ENCODE data around the gene LETM1.

Gene LETM1

DNA sequence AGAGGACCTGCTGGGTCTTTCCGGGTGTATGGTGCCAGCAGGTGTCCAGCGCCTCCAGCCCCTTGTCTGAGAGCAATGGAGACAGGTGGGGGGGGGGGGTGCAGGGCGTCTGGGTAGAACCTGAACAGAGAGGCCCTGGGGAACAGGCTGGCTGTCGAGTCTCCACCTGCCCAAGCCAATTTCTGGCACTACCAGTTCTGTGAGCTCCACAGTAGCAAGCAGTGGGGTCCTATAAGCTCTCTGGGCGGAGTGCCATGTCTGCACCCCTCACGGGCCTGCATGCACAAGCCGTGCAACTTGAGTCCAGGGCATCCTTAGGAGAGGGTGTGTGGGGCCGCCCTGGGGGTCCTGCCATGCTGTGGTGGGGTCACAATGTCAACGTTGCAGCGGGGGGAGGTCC is 72.9 kb downstream of the LETM1 start:
- in situ Hi-C loops (cut with MboI; ENCODE audit: low sequenced_read_pairs), result no loop called here

DNA sequence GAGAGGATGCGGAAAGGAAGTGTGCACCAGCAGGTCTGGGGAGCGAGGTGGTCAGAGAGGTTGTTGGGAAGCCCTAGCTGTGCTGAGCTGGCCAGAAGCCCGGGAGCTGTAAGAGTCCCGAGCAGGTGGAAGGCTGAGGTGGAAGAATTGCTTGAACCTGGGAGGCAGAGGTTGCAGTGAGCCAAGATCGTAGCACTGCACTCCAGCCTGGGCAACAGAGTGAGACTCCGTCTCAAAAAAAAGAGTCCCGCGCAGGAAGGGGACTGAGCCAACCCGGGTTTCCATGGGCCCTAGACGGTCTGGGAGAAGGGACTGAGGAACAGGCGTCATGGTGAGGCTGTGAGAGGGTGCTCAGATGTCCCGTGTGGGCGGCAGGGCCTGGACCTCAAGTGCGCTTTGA is 75.5 kb downstream of the LETM1 start:
- in situ Hi-C loops (cut with MboI; ENCODE audit: low sequenced_read_pairs), result no loop called here

DNA sequence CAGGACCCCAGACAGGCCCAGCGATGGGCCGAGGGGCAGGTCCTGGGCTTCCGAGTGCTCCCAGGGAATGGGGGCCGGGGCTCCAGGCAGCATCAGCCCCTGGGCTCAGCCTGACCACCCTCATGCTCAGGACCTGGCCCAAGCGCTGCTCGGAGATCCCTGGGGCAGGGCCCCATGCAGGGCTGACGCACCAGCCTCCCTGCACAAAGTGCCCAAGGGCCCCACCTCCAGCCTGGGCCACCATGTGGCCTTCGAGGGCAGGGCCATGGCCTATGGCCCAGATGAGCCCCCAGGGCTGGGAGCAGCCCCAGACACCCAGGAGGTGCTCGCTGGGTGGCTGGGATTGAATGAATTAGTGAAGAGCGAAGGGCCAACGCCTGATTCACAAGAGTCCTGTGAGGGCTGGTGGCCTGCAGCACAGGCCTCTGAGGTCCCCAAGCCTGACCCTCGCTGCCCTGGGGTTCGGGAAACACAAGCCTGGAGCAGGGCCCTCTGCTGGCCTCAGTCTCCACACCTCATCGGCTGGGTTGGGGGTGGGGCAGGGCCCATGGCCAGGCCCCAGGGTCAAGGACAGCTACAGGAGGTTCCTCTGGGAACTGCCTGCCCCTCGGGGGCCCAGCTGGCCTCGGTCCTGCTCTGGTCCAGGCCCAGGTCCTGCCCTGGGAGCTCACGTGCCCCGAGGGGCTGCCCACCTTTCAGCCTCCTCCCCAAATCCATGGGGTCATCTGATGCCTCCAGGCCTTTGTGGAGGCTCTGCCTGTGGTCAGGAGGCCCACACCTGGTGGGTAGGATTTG is 76.2 kb downstream of the LETM1 start:
- in situ Hi-C loops (cut with MboI; ENCODE audit: low sequenced_read_pairs), result no loop called here

DNA sequence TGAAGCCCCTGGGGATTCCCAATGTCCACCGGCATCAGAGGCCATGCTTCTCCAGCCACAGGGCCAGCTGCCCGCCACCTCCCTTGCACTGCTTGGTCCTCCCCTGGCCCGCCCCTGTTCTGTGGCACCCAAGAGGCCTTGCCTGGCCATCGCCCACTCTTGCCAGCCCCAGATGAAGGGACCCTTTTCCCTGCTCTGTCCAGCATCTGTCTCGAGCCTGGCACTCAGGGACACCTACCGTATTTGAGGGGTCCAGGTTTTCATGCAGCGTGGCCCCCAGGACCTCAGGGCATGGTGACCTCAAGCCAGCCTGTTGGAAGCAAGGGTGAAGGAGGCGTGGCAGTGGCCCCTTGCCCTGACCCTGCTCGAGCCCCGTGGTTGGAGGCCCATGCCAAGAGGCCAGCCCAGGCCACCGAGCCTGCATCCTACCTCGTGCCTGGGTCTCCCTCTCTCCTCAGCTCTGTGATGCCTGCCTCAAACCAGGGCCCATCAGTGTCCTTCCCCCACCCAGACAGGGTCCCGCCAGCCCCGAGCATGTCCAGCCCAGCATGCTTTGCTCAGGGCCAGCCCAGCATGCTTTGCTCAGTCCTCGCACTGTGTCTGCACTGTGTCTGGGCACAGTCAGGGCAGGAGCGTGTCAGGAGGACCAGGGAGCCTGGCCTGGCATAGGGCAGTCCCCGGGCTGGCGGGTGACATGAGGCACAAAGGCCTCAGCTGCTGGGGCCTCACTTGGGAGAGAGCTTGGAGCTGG is 77.1 kb downstream of the LETM1 start:
- in situ Hi-C loops (cut with MboI; ENCODE audit: low sequenced_read_pairs), result no loop called here

DNA sequence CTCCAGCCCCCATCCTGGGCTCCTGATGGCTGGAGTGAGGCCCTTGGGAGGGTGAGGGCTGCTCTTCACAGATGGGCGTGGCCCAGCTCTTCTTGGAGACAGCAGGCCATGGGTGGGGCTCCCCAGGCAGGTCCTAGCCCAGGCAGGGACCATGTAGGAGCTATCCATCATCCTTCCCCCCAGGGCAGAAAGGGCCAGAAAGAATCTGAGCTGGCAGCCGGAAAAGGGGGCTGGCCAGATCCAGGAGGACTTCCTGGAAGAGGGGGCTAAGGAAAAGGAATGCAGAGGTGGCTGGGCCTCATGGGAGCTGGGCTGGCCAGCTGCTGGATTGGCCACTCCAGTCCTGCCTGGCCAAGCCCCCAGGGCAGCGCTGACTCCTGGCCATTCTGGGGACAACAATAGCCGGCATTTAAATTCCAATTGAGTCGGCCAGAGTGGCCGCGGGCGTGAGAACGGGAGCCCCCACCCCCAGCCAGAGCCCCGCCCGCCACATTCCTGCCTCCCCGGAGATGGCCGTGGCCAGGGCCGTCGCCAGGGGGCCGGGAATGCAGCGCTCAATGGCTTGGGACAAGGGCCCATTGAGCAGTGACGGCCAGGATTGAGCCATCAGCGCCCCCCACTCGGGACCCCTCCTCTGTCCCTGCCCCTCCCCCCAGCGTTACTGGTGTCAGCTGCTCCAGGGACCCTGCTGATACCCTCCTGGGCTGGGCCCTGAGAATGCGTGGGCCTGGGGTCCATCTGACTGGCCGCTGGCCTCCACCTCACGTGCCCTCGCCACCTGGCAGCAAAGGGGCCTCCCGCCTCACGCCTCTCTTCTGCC is 77.9 kb downstream of the LETM1 start:
- in situ Hi-C loops (cut with MboI; ENCODE audit: low sequenced_read_pairs), result no loop called here

DNA sequence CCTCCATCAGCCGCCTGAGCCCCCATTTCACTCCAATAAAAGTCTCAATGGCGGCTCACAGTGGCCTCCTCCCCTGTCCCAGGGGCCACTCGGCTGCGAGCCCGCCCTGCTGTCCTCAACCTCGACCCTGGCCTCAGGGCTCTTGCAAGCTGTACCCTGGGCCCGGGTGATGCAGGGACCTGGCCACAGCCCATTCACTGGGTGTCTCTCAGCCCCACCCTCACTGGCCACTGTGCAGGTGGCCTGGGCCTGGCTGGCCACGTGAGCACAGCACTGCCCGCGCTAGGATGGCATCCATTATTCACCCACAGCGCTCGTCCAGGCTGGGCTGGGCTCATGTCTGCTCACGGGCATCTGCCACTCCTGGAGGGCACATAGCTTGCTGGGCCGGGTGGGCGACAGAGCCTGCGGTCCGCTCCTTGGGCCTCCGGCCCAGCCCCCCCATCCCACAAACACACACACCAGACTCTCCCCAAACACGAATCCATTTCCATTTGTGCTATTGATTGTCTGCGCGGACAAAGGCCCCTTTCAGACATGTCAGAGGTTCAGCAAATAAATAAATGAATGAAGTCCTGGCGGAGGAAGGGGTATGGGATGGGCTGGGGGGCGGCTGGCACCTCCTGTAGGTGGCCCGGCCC is 79.3 kb downstream of the LETM1 start:
- in situ Hi-C loops (cut with MboI; ENCODE audit: low sequenced_read_pairs), result no loop called here

DNA sequence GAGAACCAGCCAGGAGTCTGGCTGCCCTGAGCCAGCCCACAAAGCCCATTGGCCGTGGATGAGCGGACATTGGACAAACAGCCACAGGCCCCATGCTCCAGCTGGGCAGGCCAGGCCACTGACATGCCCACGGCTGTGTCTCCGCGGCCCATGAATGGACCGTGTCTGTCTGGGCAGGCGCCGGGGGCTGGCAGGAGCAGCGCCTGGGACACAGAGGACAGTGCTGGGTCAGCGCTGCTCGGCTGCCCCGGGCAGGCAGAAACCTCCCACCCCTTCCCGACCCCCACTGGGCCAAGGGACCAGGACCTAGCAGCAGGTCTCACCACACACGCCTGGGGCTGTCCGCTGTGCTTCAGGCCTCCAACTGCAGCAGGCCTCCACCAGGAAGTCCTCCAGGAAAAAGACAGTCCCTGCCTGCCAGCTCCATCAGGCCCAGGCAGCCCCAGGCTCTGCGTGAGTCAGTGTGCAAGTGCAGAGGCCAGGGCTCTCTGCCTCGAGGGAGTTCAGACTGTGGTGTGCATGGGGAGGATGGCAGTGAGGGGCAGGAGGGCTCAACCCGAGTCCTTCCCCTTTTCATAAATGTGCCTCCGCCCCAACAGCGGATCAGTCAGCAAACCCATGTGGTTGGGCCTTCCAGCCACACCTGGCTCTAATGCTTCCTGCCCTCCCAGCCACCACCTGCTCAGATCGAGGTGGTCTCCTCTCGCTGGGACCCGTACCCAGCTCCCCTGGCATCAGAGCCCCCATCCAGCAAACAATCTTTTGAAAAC is 80.0 kb downstream of the LETM1 start:
- in situ Hi-C loops (cut with MboI; ENCODE audit: low sequenced_read_pairs), result no loop called here

DNA sequence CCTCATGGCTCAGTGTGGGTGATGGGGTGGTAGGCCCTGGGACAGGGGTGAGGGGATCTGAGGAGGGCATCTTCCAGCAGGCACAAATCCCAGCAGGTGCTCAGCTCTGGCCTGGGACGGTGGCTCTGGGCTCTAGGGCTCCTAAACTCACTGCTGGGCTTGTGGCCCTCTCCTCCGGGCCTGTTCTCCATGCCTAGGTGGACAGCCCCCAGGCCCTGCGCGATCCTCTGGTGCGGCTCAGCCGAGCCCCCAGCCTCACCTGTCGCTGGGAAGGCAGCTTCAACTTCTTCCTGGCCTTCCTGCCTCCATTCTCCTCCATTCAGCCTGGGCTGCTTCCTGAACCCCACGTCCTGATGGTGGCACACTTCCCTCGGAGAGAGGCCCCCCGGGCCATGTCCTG is 82.2 kb downstream of the LETM1 start:
- in situ Hi-C loops (cut with MboI; ENCODE audit: low sequenced_read_pairs), result no loop called here

DNA sequence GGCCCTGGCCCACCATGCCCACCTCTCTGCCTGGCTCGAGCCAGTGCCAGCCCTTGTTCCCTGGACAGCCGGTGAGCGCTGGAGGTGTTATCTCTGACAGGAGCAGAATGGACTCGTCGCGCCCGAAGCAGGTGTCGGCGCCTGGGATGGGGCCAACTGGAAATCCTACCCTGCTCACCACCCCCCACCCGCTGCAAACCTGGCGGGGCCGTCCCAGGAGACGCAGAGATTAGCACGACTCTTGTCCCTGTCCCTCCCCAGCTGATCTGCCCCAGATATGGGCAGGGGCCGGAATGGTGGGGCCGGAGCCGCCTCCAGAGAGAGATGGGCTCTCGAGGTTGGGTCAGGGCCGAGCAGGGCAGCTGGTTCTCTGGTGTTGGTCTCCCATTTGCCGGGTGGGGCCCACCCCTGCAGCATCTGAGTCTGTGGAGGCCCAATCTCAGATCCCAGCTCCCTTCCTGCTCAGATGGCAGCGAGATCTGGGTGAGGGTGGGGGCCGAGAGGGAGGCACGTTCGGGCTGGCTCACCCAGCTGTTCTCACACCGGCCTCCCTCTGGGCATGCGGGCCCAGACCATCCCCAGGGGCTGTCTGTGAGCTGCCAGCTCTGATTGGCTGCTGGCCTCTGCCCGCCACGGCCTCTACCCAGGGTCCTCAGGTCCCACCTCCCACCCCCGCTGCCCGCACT is 83.0 kb downstream of the LETM1 start:
- in situ Hi-C loops (cut with MboI; ENCODE audit: low sequenced_read_pairs), result no loop called here

DNA sequence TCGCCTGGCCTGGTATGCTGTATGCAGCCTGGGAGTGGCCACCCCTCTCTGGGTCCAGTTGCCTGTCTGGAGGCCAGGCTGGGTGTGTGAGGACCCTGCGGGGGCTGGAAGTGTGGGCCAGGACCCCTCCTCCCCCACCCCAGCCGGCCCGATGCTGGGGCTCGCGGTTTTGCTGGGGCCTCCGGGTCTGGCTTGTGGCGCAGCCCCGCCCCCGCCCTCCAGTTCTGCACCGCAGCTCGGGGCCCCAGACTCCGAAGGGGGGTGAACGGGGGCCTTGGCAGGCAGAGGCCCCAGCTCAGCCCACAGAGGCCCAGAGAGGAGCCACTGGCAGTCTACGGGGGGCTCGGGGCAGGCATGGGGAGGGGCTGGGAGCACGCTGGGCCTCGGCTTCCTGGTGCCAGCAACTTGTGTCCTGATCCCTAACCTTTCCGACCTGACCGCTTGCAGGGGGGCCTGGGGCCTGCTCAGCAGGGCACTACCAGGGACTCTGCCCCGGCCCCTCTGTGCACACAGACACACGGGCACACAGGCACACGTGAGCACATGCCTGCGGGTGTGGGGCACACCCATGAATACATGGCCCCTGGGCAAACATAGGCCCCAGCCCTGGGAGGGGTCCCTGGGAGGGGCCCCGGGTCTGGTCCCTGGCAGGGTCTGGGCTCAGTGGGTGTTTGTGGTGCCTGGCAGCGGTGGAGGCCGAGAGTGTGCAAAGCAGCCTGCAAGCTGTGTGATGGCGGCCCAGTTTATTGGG is 84.2 kb downstream of the LETM1 start:
- in situ Hi-C loops (cut with MboI; ENCODE audit: low sequenced_read_pairs), result no loop called here

DNA sequence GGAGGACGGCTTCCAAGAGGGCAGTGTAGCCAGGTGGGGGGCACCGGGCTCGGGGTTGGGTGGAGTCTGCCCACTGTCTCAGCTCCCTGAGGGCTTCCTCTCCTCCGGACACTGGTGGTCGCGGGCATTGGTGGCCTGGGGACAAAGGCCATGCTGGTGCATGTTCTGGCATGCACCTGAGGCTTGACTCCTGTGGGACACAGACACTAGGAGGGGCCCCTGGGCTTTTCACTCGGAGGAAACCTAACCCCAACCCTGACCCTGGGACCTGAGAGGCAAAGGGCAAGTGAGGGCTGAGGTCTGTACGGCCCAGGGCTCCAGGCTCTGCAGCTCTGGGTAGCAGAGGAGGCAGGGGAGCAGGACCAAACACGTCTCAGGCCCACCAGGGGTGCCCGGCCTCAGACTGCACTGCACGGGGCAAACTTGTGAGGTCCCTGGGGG is 85.1 kb downstream of the LETM1 start:
- in situ Hi-C loops (cut with MboI; ENCODE audit: low sequenced_read_pairs), result no loop called here

DNA sequence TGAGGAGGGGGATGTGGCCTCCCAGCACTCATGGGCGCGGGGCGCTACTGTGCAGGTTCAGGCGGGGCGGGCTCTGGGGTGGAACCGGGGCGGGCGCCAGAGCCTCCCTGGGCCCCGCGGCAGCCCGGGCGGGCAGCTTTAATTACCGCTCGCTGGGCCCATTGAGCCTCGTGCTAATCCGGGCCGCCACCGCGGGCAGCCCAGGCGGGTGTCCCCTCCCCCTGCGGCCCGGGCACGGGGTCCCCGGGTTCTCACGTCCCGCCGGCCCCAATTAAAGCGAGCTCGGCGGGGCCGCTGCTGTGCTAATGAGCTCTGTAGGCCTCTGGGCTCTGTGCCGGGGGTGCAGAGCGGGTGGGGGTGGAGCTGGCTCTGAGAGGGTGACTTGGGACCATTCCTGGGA is 85.7 kb downstream of the LETM1 start:
- in situ Hi-C loops (cut with MboI; ENCODE audit: low sequenced_read_pairs), result no loop called here

DNA sequence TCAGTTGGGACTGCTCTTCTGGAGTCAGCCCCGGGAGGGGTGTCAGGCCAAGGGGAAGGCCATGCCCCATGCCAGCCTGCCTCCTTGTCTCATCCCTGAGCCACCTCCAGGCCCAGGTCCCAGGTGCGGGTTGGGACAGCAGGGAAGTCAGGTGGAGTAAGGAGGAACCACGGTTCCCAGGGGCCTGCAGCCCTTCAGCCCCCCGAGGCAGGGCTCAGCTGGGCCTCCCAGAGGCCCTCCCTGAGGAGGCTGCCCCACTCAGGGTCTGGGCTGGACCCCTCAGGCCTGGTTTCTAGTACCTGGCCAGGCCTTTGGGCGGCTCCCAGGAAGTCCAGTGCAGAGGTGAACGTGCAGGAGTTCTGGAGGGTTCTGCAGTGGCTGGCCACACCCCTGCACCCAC is 86.3 kb downstream of the LETM1 start:
- in situ Hi-C loops (cut with MboI; ENCODE audit: low sequenced_read_pairs), result no loop called here

DNA sequence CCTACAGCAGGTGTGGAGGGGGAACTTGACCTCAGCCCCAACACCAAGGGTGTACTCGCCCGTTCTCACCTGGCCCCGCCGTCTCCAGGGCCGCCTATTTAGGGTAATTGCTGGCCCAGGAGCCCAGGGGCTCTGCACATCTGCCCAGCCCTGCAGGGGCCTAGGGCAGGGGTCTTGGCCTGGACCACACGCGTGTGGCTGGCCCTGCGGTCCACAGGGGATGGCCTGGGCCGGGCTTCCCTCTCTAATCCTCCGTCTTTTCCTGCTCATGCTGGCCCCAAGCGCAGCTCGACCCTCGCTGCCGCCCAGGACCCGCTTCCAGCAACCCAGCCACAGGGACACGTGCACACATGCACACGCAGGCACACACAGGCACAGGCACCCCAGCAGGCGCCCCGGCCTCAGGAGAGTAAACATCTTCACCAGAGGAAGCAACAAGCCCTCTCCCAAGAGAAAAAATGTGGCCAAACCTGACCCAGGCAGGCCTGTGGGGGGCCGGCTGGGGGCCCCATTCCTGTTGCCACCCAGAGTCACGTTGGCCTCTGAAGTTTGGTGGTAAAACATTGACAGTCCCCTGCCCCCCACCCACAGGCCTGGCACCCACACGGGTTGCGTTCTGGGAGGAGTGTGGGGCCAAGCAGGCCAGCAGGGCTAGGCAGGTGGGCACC is 87.5 kb downstream of the LETM1 start:
- in situ Hi-C loops (cut with MboI; ENCODE audit: low sequenced_read_pairs), result no loop called here

DNA sequence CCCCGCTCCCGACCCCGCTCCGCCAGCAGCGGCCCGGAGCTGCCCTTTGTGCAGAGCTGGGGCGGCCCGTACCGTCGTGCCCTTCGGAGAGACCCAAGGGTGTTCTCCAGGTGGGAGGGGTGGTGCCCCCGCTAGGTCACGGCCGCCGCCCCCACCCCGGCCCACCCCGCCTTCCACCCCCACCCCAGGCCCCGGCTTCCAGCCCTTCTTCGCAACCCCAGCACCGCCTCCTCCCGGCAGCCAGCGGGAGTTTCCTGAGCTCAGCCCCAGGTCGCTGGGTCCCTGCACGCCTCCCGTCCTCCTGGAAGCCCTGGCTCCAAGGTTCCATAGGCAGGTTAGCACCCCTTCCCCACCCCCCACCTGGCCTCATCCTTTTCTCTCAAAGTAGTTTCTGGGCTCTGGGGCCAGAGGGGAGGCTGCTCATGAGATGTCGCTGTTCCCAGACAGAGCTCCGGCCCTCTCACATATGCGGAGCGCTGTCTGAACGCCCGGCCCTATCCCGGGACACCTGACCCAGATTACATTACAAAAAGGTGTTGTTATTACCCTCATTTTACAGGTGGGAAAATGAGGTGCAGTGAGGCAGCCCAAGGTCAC is 88.1 kb downstream of the LETM1 start:
- in situ Hi-C loops (cut with MboI; ENCODE audit: low sequenced_read_pairs), result no loop called here

DNA sequence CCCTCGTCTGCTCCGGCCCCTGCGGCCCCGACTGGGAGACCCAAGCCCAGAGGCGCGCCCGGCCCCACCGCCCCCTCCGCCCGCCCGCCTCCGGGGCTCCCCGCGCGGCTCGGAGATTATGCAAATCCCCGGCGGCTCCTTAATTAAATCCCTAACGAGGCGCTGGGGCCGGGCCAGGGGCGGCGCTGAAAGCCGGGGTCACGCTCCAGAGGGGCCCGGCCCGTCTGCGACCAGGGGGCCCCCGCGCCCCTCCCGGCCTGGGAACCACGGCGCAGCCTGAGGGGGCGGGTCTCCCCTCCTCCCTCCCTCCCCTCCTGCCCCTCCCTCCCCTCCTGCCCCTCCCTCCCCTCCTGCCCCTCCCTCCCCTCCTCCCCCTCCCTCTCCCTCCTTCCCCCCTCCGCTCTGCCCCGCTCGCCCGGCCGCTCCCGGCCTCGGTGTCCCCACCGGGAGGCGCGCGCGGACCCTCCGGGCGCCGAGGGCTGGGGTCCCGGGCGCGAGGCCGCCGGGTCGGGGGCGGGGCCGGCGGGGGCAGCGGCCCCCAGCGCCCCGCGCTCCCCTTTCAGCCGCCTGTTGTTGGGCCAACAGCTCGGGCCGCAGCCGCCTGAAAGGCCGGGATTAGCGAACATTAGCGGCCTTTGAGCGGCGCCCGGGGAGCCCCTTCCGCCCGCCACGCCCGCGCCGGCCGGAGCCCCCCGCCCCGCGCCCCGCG is 88.7 kb downstream of the LETM1 start:
- in situ Hi-C loops (cut with MboI; ENCODE audit: low sequenced_read_pairs), result no loop called here
